ENCODE measurements around the gene CCDC175.

CCDC175 gene

GRCh38 chr14:59478540-59478939 is 98.1 kb downstream of the CCDC175 start:
- H3K4me3 ChIP-seq (ENCODE audit: low read length), result no peak overlapping the region
- TF ChIP-seq CTCF (conservative IDR thresholded peaks at IDR 0.05; ENCODE audit: low read depth, low read length), result no peak
- no peak for DNase-seq (ENCODE audit: low read depth)

GRCh38 chr14:59475709-59476108 is 100.9 kb downstream of the CCDC175 start:
- H3K4me3 ChIP-seq (ENCODE audit: low read length), result no peak overlapping the region
- TF ChIP-seq CTCF (conservative IDR thresholded peaks at IDR 0.05; ENCODE audit: low read depth, low read length), result no peak
- DNase-seq (ENCODE audit: low read depth), result no peak

GRCh38 chr14:59474172-59474571 is 102.4 kb downstream of the CCDC175 start:
- peak; percentile 96 for DNase-seq (ENCODE audit: low read depth)
- no peak overlapping the region for H3K4me3 ChIP-seq (ENCODE audit: low read length)
- TF ChIP-seq CTCF (conservative IDR thresholded peaks at IDR 0.05; ENCODE audit: low read depth, low read length), result no peak

GRCh38 chr14:59465316-59466135 is 111.1 kb downstream of the CCDC175 start, which contains the start of gene GPR135:
Gene GPR135 (minus strand): TSS chr14:59465380. CDS start chr14:59465226, 154 bp downstream.
- no peak for DNase-seq (ENCODE audit: low read depth)
- peak within 1 kb of the TSS; percentile 58 for H3K4me3 ChIP-seq (ENCODE audit: low read length)
- no peak for TF ChIP-seq CTCF (conservative IDR thresholded peaks at IDR 0.05; ENCODE audit: low read depth, low read length)

- H3K4me3 ChIP-seq (ENCODE audit: low read length), result peak overlapping the region; percentile 58
- DNase-seq (ENCODE audit: low read depth), result no peak
- TF ChIP-seq CTCF (conservative IDR thresholded peaks at IDR 0.05; ENCODE audit: low read depth, low read length), result no peak
These were observed 111.9 kb downstream of the CCDC175 start for GRCh38 chr14:59464486-59465315.

GRCh38 chr14:59463787-59464485 is 112.7 kb downstream of the CCDC175 start:
- no peak for DNase-seq (ENCODE audit: low read depth)
- peak overlapping the region; percentile 58 for H3K4me3 ChIP-seq (ENCODE audit: low read length)
- no peak for TF ChIP-seq CTCF (conservative IDR thresholded peaks at IDR 0.05; ENCODE audit: low read depth, low read length)
